AG09319 (cell line): ENCODE measurements around the gene CPN1.

Experiments used
- DNase-seq: peaks from one replicate; pipeline ENCODE4 v3.0.0-alpha.2; 2010; ENCODE audit warnings: low read depth; ENCODE audit errors: extremely low read depth
- TF ChIP-seq, protein P1 (sequence below): IDR thresholded peaks from 2 replicates; pipeline ENCODE4 v1.5.1; 2011; ENCODE audit warnings: low read depth, mild to moderate bottlenecking, inconsistent platforms, low read length, moderate library complexity

The CPN1 gene

GRCh38 chr10:99995269-99995668, 86.4 kb downstream of the CPN1 start:
- TF ChIP-seq, protein P1, sequence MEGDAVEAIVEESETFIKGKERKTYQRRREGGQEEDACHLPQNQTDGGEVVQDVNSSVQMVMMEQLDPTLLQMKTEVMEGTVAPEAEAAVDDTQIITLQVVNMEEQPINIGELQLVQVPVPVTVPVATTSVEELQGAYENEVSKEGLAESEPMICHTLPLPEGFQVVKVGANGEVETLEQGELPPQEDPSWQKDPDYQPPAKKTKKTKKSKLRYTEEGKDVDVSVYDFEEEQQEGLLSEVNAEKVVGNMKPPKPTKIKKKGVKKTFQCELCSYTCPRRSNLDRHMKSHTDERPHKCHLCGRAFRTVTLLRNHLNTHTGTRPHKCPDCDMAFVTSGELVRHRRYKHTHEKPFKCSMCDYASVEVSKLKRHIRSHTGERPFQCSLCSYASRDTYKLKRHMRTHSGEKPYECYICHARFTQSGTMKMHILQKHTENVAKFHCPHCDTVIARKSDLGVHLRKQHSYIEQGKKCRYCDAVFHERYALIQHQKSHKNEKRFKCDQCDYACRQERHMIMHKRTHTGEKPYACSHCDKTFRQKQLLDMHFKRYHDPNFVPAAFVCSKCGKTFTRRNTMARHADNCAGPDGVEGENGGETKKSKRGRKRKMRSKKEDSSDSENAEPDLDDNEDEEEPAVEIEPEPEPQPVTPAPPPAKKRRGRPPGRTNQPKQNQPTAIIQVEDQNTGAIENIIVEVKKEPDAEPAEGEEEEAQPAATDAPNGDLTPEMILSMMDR, result no peak
- DNase-seq, result no peak

DNA sequence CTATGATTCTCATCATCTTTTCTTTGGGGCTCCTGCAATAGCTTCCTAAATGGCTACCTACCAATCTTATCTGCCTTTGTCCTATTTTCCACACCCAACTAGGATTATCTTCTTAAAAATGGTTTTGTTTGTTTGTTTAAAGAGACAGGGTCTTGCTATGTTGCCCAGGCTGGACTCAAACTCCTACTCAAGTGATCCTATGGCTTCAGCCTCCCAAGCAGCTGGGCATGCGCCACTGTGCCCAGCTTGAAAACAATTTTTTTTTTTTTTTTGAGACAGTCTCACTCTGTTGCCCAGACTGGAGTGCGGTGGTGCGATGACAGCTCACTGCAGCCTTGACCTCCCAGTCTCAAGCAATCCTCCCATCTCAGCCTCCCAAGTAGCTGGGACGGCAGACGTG, 86.9 kb downstream of the CPN1 start:
- DNase-seq, result no peak
- TF ChIP-seq, protein P1, result no peak

GRCh38 chr10:99993701-99994689, 87.7 kb downstream of the CPN1 start:
- TF ChIP-seq, protein P1, result no peak
- DNase-seq, result peak; percentile 77
